Mononuclear cell (primary cell): ENCODE measurements around the gene RPS29. TPM values are rescaled to one million over a fixed set of nuclear protein-coding genes. Genes with fewer than 3 reads are reported as not detected.
"Not testable (repeated sequence)": the region's sequence is repeated elsewhere in the genome, so short reads cannot be mapped to it uniquely, and the experiment has no call there.

Source experiments
- H3K27me3 ChIP-seq: 2 replicates; pipeline ENCODE4 v1.6.0; 2011; ENCODE audit warnings: low read length, control low read depth; ENCODE audit not compliant: insufficient read depth
- H3K4me1 ChIP-seq: 2 replicates; pipeline ENCODE4 v1.5.1; 2011; ENCODE audit warnings: mild to moderate bottlenecking, low read length, control low read depth; ENCODE audit not compliant: insufficient read depth
- H3K4me3 ChIP-seq: 2 replicates; pipeline ENCODE4 v1.5.1; 2011; ENCODE audit warnings: mild to moderate bottlenecking, low read length, moderate library complexity
- H3K9me3 ChIP-seq: 2 replicates; pipeline ENCODE4 v1.5.1; 2011; ENCODE audit warnings: low read depth, mild to moderate bottlenecking, control low read depth, low read length
- total RNA-seq: library from RNA; depleted of rRNA; stranded (reverse); fragments of >200 nt; gene quantifications from one replicate; pipeline ENCODE4 v1.2.3, GENCODE V29; 2012

The RPS29 gene
- 7,710 TPM for total RNA-seq

GRCh38 chr14:49585803-49586672 lies at the start of gene RPS29:
Gene RPS29 (minus strand): TSS chr14:49586380. CDS start chr14:49586346, 34 bp downstream.
- Histone ChIP-seq H3K9me3 (no peaks in the 10 kb centered on the region), H3K4me3 (peak within 1 kb of the TSS; percentile 98), H3K4me1 (peaks cover 28% of the 10 kb centered on the region), H3K27me3 (no peaks in the 10 kb centered on the region)

GRCh38 chr14:49634547-49635334 lies 48.6 kb upstream of the RPS29 start, which contains the start of gene DNAAF2:
Gene DNAAF2 (minus strand): TSS chr14:49635244. CDS start chr14:49635149, 95 bp downstream.
- H3K27me3 ChIP-seq: no peaks in the 10 kb centered on the region

GRCh38 chr14:49633640-49634546 lies 47.7 kb upstream of the RPS29 start:
- Histone ChIP-seq H3K4me1 (peaks cover 43% of the 10 kb centered on the region), H3K9me3 (no peaks in the 10 kb centered on the region), H3K27me3 (no peaks in the 10 kb centered on the region), H3K4me3 (peak overlapping the region; percentile 92)

More at GRCh38 chr14:49634547-49635334, 48.6 kb upstream of the RPS29 start, which contains the start of gene DNAAF2:
- H3K4me3 ChIP-seq: peak within 1 kb of the TSS; percentile 92
- H3K9me3 ChIP-seq: no peaks in the 10 kb centered on the region
- H3K4me1 ChIP-seq: peaks cover 43% of the 10 kb centered on the region

- H3K9me3 ChIP-seq: no peaks in the 10 kb centered on the region
- H3K27me3 ChIP-seq: no peaks in the 10 kb centered on the region
- no peak overlapping the region for H3K4me3 ChIP-seq
- peaks cover 35% of the 10 kb centered on the region for H3K4me1 ChIP-seq
Measured at GRCh38 chr14:49623941-49624839, 38.0 kb upstream of the RPS29 start.

DNA sequence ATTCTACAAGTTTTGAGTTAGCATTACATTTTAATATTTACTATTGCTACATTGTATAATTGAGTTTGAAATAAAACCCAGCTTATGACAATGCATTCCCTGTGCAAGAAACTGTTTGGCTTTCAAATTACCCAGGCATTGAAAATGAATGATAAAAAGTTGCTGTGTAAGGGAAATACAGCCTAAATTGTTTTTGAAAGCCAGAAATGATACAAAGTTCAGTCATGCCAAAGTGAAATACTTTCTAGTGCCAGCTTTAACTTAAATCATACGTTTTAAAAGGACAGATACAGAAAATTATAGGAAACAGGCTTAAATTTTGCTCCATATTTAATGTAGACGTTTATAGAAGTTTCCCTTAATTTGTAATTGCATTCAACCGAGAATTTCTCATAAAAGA lies 37.2 kb upstream of the RPS29 start:
- peaks cover 43% of the 10 kb centered on the region for H3K4me1 ChIP-seq
- no peaks in the 10 kb centered on the region for H3K9me3 ChIP-seq
- H3K27me3 ChIP-seq: no peaks in the 10 kb centered on the region
- no peak overlapping the region for H3K4me3 ChIP-seq

GRCh38 chr14:49622022-49622607 lies 35.9 kb upstream of the RPS29 start:
- peaks cover 52% of the 10 kb centered on the region for H3K4me1 ChIP-seq

GRCh38 chr14:49621114-49621881 lies 35.1 kb upstream of the RPS29 start:
- Histone ChIP-seq H3K27me3 (no peaks in the 10 kb centered on the region), H3K9me3 (no peaks in the 10 kb centered on the region), H3K4me1 (peaks cover 52% of the 10 kb centered on the region), H3K4me3 (peak overlapping the region; percentile 98)

More at GRCh38 chr14:49622022-49622607, 35.9 kb upstream of the RPS29 start:
- no peaks in the 10 kb centered on the region for H3K9me3 ChIP-seq
- H3K4me3 ChIP-seq: peak overlapping the region; percentile 98
- H3K27me3 ChIP-seq: no peaks in the 10 kb centered on the region

- H3K4me1 ChIP-seq: peaks cover 52% of the 10 kb centered on the region
- no peaks in the 10 kb centered on the region for H3K27me3 ChIP-seq
- H3K4me3 ChIP-seq: peak within 1 kb of the TSS; percentile 98
Measured at GRCh38 chr14:49620182-49621113, 34.3 kb upstream of the RPS29 start, which contains the start of the genes MGAT2 and RPL36AL. Gene MGAT2 (plus strand): TSS chr14:49620799. CDS start chr14:49621269, 470 bp downstream. Gene RPL36AL (minus strand): TSS chr14:49620626. CDS start chr14:49619104, 1,522 bp downstream.

GRCh38 chr14:49619730-49620129 lies 33.5 kb upstream of the RPS29 start:
- H3K4me1 ChIP-seq: peaks cover 52% of the 10 kb centered on the region
- H3K9me3 ChIP-seq: no peaks in the 10 kb centered on the region
- H3K27me3 ChIP-seq: no peaks in the 10 kb centered on the region
- H3K4me3 ChIP-seq: peak overlapping the region; percentile 98

More at GRCh38 chr14:49620182-49621113, 34.3 kb upstream of the RPS29 start, which contains the start of the genes MGAT2 and RPL36AL:
- no peaks in the 10 kb centered on the region for H3K9me3 ChIP-seq

DNA sequence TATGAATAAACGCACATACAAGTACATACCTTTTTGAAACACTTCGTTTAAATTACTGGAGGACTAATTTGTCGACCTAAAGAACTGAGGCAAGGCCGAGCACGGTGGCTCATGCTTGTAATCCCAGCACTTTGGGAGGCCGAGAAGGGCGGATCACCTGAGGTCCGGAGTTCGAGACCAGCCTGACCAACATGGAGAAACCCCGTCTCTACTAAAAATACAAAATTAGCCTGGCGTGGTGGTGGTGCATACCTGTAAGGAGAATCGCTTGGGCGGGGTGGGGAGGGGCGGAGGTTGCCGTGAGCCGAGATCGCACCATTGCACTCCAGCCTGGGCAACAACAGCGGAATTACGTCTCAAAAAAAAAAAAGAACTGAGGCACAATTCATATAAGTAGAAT lies 33.1 kb upstream of the RPS29 start:
- peaks cover 49% of the 10 kb centered on the region for H3K4me1 ChIP-seq
- not testable (repeated sequence) for H3K27me3 ChIP-seq, H3K9me3 ChIP-seq
- H3K4me3 ChIP-seq: peak overlapping the region; percentile 98

- no peaks in the 10 kb centered on the region for H3K27me3 ChIP-seq
- H3K4me1 ChIP-seq: peaks cover 39% of the 10 kb centered on the region
- no peak overlapping the region for H3K4me3 ChIP-seq
- no peaks in the 10 kb centered on the region for H3K9me3 ChIP-seq
Measured at GRCh38 chr14:49617852-49618519, 31.8 kb upstream of the RPS29 start.
